Loucy (cell line): ENCODE results near the gene LEP.

Experiments
- EZH2phosphoT487 ChIP-seq: fragments of 200-600 bp; IDR thresholded peaks from 2 replicates; pipeline ENCODE4 v1.6.1; 2018; ENCODE audit warnings: antibody characterized with exemption, mild to moderate bottlenecking, moderate library complexity, borderline replicate concordance
- TF ChIP-seq, protein P1 (sequence below): fragments of 200-600 bp; sonication (generic); conservative IDR thresholded peaks from 2 replicates; pipeline ENCODE4 v1.5.1; 2014; ENCODE audit warnings: mild to moderate bottlenecking, antibody characterized with exemption, low read length

GRCh38 chr7:128307061-128307460, 66.0 kb downstream of the LEP start:
- no peak for TF ChIP-seq EZH2phosphoT487
- TF ChIP-seq, protein P1, sequence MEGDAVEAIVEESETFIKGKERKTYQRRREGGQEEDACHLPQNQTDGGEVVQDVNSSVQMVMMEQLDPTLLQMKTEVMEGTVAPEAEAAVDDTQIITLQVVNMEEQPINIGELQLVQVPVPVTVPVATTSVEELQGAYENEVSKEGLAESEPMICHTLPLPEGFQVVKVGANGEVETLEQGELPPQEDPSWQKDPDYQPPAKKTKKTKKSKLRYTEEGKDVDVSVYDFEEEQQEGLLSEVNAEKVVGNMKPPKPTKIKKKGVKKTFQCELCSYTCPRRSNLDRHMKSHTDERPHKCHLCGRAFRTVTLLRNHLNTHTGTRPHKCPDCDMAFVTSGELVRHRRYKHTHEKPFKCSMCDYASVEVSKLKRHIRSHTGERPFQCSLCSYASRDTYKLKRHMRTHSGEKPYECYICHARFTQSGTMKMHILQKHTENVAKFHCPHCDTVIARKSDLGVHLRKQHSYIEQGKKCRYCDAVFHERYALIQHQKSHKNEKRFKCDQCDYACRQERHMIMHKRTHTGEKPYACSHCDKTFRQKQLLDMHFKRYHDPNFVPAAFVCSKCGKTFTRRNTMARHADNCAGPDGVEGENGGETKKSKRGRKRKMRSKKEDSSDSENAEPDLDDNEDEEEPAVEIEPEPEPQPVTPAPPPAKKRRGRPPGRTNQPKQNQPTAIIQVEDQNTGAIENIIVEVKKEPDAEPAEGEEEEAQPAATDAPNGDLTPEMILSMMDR: no peak
